Skeletal muscle tissue (tissue), 4 donors: ENCODE data around the gene NPAS2. TPM values are rescaled to one million over a fixed set of nuclear protein-coding genes. Genes with fewer than 3 reads are reported as not detected.

Experiments used
- H3K27ac ChIP-seq: one replicate; pipeline ENCODE4 v1.7.0; 2013; ENCODE audit warnings: mild to moderate bottlenecking, low read depth, low read length, inconsistent platforms
- H3K27me3 ChIP-seq, 3 donors: one replicate each; pipeline ENCODE4 v1.7.0; 2013; ENCODE audit warnings: low read length in 3 of 3; ENCODE audit not compliant: control insufficient read depth in 3 of 3, insufficient read depth in 3 of 3
- H3K36me3 ChIP-seq, 3 donors: one replicate each; pipeline ENCODE4 v1.7.0; 2013; ENCODE audit warnings: low read length in 3 of 3; ENCODE audit not compliant: control insufficient read depth in 3 of 3, insufficient read depth in 3 of 3
- H3K4me1 ChIP-seq, 3 donors: one replicate each; pipeline ENCODE4 v1.7.0; 2013; ENCODE audit warnings: low read length in 3 of 3, mild to moderate bottlenecking in 3 of 3; ENCODE audit not compliant: control insufficient read depth in 3 of 3, insufficient read depth in 3 of 3
- H3K4me3 ChIP-seq, 3 donors: one replicate each; pipeline ENCODE4 v1.7.0; 2013; ENCODE audit warnings: low read length in 3 of 3
- H3K9ac ChIP-seq, 3 donors: one replicate each; pipeline ENCODE4 v1.7.0; 2013; ENCODE audit warnings: low read length in 3 of 3, mild to moderate bottlenecking in 3 of 3, moderate library complexity in 2 of 3, low read depth in 1 of 3
- H3K9me3 ChIP-seq, 3 donors: one replicate each; pipeline ENCODE4 v1.7.0; 2013; ENCODE audit warnings: low read length in 3 of 3; ENCODE audit not compliant: control insufficient read depth in 3 of 3
- total RNA-seq: library from RNA; depleted of rRNA; stranded (reverse); fragments of >200 nt; gene quantifications from one replicate; pipeline ENCODE4 v1.2.3, GENCODE V29; 2014
- donor health status: Osteomylitis.

Gene NPAS2
- total RNA-seq, 1 donor from 2014 or later = 7.8 TPM

DNA sequence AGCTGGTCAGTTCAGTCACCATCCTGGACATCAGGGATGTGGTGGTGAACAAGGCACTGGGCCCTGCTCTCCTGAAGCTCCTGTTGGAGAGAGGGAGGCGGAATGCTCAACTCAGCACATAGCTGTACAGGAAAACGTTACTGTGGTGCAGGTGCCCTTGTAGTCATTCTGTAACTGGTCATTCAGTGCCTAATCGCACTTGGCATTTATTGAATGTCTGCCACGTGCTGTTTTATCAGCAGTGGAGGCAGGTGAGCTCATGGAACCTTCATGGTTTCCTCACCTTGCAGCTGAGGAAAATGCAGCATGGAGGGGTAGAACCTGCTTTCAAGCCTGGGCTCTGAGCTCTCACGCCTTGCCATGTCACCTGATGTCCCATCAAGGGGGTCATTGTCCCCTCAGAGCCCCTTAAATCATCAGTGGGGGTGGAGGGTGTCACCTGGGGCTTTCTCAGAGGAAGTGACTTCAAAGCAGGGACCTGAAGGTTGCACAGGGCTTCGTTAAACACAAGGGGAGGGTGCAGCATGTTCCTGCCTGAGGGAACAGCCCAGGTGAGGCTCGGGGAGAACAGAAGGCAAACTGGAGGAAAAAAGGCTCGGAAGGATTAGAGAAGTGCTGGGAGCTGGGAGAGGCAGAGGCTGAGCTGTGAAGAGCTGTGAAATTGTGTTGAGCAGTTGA lies 126.1 kb downstream of the NPAS2 start:
- Histone ChIP-seq H3K4me1 (peaks cover 0 to 3% (median 0%) of the 10 kb centered on the region in 3 donors), H3K27ac (no peak overlapping the region), H3K4me3 (no peak overlapping the region), H3K9me3 (no peaks in the 10 kb centered on the region), H3K9ac (no peak overlapping the region), H3K36me3 (peaks cover 2 to 13% (median 6%) of the 10 kb centered on the region in 3 donors), H3K27me3 (no peaks in the 10 kb centered on the region)

DNA sequence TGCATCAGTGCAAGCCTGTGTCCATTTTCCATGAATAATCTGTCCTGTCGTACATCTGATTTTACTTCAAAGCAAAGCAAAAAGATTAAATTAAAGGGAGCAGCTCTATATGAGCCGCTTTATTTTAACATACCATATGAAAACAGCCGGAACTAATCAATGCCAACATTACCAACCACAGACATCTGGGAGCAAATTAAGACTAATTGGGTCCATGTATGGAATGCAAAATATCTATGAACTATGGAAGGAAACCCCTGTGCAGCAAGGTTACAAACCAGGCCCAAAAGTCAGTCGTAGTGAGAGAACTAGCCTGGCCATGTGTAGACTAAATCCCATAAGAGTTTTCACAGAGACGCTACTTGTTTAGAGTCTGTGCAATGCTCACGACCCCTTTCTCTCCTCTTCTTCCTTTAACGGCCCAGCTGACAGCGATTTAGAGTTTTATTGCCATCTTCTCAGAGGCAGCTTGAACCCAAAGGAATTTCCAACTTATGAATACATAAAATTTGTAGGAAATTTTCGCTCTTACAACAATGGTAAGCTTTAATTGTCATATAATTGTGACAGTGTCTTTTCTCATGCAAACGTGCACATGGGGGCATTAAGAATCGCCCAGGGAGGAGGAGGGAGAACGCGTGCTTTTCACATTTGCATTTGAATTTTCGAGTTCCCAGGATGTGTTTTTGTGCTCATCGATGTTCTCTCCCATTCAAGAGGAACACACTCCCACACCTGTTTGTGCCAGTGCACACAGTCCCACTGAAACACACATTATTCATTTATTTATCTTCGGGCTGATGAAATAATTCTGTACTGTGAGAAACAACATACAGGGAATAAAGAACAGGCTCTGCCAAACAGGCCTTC lies 129.2 kb downstream of the NPAS2 start:
- Histone ChIP-seq H3K9ac (no peak overlapping the region), H3K9me3 (no peaks in the 10 kb centered on the region), H3K27me3 (no peaks in the 10 kb centered on the region), H3K4me1 (peaks cover 0 to 3% (median 0%) of the 10 kb centered on the region in 3 donors), H3K36me3 (peaks cover 2 to 6% (median 6%) of the 10 kb centered on the region in 3 donors), H3K27ac (no peak overlapping the region), H3K4me3 (no peak overlapping the region)

DNA sequence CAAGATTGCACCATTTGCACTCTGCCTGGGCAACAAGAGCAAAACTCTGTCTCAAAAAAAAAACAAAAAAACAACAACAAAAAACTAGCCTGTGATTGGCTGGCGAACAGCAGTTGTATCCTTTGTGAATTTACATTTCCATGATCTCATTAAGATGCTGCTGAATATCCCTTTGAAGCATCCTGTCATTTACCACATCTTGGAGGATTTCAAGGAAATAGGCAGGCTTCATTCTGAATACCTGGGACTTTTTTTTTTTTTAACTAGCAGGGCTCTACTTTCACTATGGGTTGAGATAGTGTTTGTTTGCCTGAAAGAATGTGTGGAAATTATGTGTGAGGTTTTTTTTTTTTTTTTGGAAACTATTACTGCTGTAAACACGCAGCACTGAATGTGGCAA lies 132.6 kb downstream of the NPAS2 start:
- Histone ChIP-seq H3K27ac (no peak overlapping the region), H3K9ac (no peak overlapping the region), H3K4me1 (peaks cover 0 to 4% (median 2%) of the 10 kb centered on the region in 3 donors), H3K9me3 (no peaks in the 10 kb centered on the region), H3K36me3 (peaks cover 0 to 6% (median 0%) of the 10 kb centered on the region in 3 donors), H3K4me3 (no peak overlapping the region), H3K27me3 (no peaks in the 10 kb centered on the region)

DNA sequence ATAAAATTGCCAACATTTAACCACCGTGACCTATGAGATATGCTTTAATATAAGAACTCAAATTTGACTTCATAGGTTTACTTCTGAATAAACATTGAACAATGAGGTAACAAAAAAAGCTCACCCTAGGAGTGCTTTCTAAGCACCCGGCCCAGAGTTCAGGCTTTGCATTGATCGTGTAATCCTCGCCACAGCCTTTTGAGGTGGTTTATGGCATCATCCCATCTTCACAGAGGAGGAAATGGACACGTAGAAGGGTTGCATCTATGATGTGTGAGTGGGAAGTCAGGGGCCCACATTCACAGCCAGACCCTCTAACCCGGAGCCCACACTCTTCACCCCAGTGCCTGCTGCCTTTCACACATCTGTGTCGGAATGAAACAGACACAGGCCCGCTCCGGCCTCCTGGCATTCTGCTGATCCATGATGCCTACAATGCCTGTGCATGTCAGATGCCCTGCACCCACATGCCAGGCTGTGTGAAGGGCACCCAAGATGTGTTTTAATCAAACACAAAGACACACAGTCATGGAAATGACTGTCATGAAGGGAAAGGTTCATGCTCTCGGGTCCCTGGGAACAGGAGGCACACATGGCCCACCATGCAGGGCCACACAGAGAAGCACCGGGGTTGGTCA lies 133.6 kb downstream of the NPAS2 start:
- Histone ChIP-seq H3K27me3 (no peaks in the 10 kb centered on the region), H3K9ac (no peak overlapping the region), H3K4me1 (peaks cover 8 to 12% (median 9%) of the 10 kb centered on the region in 3 donors), H3K27ac (no peak overlapping the region), H3K9me3 (no peaks in the 10 kb centered on the region), H3K4me3 (no peak overlapping the region), H3K36me3 (peaks cover 0 to 6% (median 0%) of the 10 kb centered on the region in 3 donors)

DNA sequence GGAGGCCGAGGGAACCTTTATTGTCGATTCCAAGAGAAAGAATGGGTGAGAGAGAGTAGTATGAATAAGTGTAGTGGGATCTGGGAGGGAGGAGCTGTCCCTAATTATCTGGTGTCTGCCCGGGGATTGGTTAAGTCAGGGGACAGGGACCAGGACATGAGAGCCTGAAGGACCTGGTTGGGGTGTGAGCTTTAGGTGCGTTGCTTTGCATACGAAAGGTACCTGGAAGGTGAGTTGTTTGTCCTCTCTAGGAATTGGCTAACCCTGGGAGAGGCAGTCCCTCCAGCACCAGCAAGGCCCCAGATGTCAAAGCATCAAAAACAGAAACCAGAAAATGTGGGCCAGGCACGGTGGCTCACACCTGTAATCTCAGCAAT lies 134.1 kb downstream of the NPAS2 start:
- Histone ChIP-seq H3K4me3 (no peak overlapping the region), H3K9me3 (no peaks in the 10 kb centered on the region), H3K36me3 (peaks cover 0 to 5% (median 0%) of the 10 kb centered on the region in 3 donors), H3K9ac (no peak overlapping the region), H3K27me3 (no peaks in the 10 kb centered on the region), H3K27ac (no peak overlapping the region), H3K4me1 (peaks cover 9 to 15% (median 9%) of the 10 kb centered on the region in 3 donors)

DNA sequence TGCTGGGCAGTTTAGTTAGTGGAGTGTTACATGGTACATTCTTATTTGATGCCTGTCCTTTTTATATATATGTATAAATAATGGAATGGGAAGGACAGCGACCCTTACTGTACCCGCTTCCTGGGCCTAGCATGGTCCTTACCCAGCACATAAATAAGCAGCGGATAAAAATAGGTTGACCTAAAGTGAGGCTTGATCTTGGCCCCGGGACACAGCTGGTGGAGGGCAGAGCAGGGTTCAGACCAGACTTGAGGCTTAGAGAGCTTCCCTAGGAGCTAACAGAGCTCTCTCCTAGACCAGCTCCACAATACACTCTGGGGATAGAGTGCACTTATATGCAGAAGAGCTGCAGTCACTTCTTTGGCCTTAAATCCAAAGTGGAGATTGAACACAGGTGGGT lies 135.3 kb downstream of the NPAS2 start:
- Histone ChIP-seq H3K9me3 (no peaks in the 10 kb centered on the region), H3K36me3 (no peaks in the 10 kb centered on the region), H3K27ac (no peak overlapping the region), H3K4me3 (no peak overlapping the region), H3K4me1 (peaks cover 9 to 15% (median 9%) of the 10 kb centered on the region in 3 donors), H3K27me3 (no peaks in the 10 kb centered on the region), H3K9ac (no peak overlapping the region)

DNA sequence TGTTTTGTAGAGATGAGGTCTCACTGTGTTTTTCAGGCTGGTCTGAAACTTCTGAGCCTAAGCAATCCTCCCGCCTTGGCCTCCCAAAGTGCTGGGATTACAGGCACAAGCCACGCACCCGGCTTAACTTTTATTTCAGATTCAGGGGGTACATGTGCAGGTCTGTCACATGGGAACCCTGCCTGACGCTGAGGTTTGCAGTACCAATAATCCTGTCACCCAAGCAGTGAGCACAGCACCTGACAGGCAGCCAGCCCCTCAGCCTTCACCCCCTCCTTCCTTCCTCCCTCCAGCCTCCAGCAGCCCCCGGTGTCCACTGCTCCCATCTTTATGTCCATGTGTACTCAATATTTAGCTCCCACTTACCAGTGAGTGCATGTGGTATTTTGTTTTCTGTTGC lies 136.1 kb downstream of the NPAS2 start:
- peaks cover 9 to 15% (median 14%) of the 10 kb centered on the region in 3 donors for H3K4me1 ChIP-seq
- no peaks in the 10 kb centered on the region for H3K27me3 ChIP-seq
- H3K9ac ChIP-seq = no peak overlapping the region
- no peaks in the 10 kb centered on the region for H3K36me3 ChIP-seq
- H3K9me3 ChIP-seq = no peaks in the 10 kb centered on the region
- no peak overlapping the region for H3K27ac ChIP-seq
- no peak overlapping the region for H3K4me3 ChIP-seq

DNA sequence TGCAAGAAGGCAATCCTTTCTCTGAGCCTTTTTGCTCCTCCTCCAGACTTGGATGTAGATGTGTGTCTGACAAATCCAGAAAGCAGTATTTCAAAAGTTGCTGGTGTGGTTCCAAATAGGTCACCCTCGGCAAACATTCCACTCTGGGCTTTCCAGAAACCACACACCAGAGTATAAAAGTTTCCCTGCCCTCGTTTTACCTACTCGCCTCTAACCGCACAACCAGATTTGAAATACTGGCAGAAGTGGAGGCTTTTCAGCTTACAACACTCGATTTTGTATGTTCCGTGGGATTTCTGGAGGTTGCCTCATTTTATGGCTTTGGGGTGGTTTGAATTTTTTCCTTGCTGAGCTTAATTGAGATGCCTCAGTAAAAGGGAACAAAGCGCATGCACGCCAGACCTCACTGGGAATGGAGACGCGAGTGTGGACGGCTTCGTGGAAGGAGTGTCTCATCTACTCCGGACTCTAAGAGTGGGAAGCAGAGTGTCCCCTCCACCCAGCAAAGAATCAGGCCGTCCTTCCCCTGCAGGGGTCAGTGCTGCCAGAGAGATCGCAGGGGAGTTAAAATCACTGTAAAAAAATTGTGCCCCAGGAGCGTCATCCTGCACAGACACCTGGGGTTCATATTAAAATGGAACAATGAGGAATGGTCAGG lies 138.2 kb downstream of the NPAS2 start:
- H3K36me3 ChIP-seq = no peaks in the 10 kb centered on the region
- peak overlapping the region in 1 of 3 donors; percentile 54 for H3K4me3 ChIP-seq

DNA sequence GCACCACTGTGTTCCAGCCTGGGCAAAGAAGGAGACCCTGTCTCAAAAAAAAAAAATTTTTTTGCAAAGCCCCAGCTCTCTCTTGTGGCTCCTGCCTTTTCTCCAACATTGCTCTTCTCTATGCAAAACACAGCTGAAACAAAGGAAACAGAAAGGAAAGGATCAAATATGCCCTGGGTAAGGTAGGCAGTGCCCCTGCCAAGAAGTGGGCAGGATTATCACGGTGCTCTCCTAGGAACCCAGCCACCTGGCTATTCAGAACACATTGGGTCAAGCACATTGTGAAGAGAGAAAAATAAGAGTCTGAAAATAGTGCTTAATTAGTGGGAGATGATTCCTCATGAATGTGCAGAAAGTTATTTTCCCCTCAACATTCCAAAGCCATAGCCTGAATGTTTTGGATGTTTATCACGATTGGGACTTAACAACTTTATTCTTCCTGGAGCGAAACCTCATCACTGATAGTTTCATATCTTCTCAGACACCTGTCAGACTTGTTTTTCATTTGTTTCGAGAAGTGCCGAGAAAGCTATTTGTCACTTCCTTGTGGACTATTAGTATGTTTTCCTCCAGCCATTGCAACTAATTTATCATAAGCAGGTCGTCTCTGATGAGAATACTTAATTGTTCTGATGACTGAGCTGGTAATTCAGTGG lies 139.4 kb downstream of the NPAS2 start:
- Histone ChIP-seq H3K9ac (no peak overlapping the region), H3K4me1 (peaks cover 11 to 20% (median 15%) of the 10 kb centered on the region in 3 donors), H3K27me3 (no peaks in the 10 kb centered on the region), H3K4me3 (no peak overlapping the region), H3K27ac (no peak overlapping the region), H3K9me3 (no peaks in the 10 kb centered on the region), H3K36me3 (peaks cover 0 to 1% (median 0%) of the 10 kb centered on the region in 3 donors)

More for the DNA sequence above, 138.2 kb downstream of the NPAS2 start:
- H3K9ac ChIP-seq = peak overlapping the region in 2 of 3 donors; percentile 11 to 38
- no peak overlapping the region for H3K27ac ChIP-seq
- H3K9me3 ChIP-seq = no peaks in the 10 kb centered on the region
- H3K4me1 ChIP-seq = peaks cover 11 to 20% (median 15%) of the 10 kb centered on the region in 3 donors
- H3K27me3 ChIP-seq = no peaks in the 10 kb centered on the region
